Activated gamma-delta T cell treated with Interleukin-2 at 50 U/mL for 16 hours (primary cell): Measurements from ENCODE around the gene COX5B.
"Not testable (repeated sequence)": the region's sequence is repeated elsewhere in the genome, so short reads cannot be mapped to it uniquely, and the experiment has no call there.

Source experiments
- DNase-seq: peaks from one replicate; pipeline ENCODE4 v3.0.0-alpha.2; 2020

The COX5B gene

DNA sequence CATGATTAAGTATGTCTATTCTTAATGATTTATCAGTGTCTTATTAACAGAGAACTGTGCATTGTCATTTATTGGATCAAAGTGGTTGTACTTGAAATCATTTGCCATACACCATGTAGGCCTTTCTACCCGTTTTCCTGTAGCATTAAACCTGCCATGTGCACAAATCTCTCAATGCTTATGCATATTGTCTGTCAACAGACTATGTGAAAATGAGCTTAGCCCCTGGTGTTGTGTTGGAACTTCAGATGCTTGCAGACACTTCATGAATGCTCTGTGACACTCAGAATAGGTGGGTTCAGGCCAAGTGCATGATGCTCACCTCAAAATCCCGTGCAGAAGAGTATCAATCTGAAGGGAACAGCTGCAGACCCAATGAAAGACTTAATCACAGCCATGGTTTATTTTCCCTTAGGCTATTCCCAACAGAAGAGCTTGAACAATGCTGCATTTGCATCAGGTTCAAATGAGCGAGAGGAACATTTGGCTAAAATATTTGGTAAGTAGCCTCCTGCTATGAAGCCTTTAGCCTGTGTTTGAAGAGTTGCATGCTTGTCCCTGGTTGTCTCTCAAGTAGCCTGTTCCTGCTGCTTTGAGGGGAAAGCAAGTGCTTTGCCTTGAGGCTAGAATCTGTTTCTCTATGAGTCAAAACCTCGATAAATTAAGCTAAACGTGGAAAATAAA lies 29.7 kb downstream of the COX5B start:
- no peak for DNase-seq

DNA sequence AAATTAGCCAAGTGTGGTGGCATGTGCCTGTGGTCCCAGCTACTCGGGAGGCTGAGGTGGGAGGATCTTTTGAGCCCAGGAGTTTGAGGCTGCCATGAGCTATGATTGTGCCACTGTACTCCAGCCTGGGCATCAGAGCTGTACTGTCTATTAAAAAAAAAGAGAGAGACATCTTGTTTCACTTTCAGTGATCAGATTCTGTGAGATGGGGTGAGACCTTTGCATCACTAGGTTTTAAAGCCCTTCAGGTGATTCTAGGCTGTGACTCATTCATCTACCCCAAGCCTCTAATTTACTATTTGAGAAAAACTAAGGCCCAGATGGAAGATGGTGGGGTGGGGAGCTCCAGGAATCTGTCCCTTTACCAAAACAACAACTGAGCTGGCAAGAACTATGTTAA lies 30.8 kb downstream of the COX5B start:
- no peak for DNase-seq

DNA sequence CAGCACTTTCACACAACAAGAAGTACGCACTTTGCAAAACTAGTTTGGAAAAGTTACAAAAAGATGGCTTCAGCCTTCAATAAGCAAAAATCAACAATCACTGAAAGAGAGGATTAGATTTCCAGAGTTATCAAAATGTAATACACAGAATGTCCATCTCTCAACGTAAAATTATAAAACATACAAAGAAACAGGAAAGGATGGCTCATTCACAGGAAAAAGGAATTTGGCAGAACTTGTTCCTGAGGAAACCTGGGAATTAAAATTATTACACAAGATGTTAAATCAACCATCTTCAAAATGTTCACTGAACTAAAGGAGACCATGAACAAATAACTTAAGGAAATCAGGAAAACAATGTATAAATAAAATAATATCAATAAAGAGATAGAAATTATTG lies 31.6 kb downstream of the COX5B start:
- DNase-seq = no peak

DNA sequence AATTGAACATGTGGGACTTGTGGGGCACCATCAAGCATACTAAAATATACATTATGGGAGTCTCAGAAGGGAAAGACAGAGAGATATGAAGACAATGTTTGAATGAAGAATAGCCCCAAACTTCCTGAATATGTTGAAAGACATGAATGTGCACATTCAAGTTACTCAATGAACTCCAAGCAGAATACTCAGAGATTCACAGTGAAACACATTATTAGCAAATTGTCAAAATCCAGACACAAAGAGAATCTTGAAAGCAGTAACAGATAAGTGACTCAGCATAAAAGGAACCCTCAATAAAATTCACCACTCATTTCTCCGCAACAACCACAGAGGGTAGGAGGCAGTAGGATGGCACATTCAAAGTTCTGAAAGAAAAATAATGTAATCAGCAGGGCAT lies 32.4 kb downstream of the COX5B start:
- DNase-seq = no peak

DNA sequence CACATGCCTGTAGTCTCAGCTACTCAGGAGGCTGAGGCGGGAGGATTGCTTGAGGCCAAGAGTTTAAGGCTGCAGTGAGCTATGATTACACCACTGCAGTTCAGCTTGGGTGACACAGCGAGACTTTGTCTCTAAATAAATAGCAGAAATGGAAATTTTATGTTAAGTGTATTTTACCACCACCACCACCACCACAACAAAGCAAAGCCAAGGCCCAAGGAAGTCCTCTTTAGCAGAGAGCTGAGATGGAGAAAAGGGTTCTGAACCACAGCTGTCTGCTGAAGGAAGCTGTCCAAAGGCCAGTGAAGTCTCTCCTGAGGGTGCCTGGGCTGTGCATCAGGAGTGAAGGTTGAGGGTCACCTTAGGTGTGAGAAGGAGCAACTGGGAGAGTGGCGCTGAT lies 41.4 kb downstream of the COX5B start:
- DNase-seq = not testable (repeated sequence)

DNA sequence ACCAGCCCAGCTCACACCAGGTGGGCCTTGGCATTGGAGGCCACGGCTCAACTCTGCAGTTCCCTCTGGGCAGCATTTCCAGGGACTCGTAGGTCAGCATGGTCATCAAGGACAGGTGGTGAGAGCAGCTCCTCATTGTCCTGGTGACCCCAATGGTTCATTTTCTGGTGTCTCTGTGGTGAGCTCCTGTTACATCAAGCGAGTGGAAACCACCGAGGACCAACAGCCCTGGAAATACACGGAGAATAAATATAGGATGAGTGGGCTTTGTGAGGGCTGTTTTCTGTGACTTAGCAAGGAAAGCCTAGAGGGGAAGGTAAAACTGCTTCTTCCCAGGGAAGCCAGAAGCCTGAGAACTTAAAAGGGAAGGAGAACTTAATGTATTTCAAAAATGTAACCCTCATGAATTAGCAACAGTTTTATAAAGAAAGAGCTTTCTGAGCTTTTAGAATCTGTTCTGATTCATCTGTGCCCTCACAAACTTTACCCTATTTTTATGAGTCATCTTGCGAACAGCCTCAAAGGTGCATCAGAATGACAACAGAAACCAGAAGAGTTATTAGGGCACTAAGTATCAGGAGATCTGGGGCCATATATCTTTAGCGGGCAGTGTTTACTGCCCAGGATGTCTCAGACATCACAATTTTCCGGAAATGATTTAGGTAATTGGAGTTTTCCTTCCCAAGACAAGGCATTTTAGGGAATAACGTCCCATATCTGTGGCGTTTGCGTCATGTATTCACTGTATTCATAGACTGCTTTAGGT lies 42.4 kb downstream of the COX5B start:
- no peak for DNase-seq

DNA sequence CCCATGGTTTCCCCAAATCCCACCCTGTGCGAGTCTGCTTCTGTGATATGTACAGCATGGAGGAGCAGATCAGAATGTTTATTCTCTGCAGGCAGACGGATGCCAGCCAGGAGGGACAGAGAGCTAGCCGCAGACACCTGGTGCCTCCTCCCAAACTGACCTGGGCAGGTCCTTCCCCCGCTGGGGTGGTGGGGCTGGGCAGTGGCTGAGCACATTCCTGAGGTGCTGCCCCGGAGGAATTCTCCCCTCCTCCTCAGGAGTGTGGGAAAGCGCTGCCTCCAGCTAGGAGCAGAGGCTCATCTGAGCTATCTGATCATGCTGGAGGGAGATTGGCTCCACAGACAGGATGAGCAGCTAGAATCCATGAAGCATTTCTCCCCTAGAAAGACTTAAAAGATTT lies 45.3 kb downstream of the COX5B start:
- DNase-seq = no peak

DNA sequence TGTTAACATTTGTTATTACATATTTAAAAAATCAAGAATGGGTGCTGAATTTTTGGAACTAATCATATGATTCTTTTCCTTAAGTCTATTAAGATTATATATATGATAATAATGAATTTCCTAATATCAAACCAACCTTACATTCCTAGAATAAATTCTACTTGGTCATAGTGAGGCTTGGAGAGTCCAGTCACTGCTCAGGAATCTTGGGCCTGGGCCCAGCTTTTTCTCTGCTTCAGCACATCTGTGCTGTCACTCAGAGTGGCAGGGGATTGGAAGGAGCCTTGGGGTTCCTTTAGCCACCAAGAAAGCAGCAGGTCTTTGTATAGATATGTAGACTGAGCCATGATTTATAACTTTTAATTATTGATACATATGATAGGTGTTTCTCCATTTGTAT lies 47.6 kb downstream of the COX5B start:
- no peak for DNase-seq

DNA sequence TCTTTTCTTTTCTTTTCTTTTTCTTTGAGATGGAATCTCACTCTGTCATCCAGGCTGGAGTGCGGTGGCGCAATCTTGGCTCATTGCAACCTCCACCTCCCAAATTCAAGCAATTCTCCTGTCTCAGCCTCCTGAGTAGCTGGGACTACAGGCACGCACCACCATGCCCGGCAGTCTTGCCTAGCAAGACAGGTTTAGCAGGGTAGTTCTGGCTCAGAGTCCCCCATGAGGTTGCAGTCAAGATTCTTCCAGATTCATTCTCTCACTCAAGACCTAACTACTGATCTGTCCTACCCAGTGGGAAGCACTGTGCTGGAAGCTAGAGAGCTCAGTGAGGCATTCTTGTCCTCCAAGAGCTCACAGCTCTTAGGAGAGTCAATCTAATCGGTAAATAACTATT lies 49.9 kb downstream of the COX5B start:
- DNase-seq = no peak

DNA sequence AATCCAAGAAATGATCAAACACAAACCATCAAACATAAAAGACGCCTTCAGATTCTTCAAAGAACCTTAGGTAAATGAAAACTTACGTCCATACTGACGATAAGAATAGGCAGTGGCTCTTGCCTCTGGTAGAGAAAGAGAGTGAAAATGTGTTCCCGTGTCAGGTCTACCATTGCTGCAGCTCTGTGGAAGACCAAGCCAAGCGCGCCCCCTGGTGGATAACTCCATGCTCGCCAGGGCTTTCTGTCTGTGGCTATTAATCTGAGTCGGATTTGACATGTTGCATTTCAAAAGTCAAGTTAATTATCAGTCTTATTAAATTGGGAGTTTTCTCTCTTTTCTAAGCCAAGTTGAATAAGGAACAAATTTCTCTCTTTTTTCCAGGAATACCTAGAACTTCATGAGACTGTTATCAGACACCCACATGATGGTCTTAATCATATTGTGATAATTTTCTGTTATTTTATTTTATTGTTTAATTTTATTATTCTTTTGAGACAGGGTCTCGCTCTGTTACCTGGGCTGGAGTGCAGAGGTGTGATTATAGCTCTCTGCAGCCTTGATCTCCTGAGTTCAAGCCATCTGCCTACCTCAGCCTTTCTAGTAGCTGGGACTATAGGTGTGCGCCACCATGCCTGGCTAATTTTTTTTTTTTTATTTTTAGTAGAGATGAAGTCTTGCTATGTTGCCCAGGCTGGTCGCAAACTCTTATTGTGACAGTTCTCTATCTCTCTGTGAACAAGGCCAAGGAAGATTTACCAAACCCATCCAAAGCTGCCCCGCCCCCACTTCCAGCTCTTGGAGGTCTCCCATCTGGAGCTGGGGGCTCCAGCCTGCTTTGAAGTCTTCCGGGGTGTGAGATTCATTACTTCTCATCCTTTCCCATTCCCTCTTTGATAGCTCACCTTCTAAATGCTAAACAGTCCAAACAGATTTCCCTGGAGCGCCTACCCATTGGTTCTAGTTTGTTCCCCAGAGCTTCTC lies 51.7 kb downstream of the COX5B start:
- DNase-seq = peak; percentile 96
